Measurements from ENCODE around the gene LMNA. TPM values are rescaled to one million over a fixed set of nuclear protein-coding genes. Genes with fewer than 3 reads are reported as not detected.

Gene LMNA
- total RNA-seq, 1 experiment from 2014 or later: 112 TPM

DNA sequence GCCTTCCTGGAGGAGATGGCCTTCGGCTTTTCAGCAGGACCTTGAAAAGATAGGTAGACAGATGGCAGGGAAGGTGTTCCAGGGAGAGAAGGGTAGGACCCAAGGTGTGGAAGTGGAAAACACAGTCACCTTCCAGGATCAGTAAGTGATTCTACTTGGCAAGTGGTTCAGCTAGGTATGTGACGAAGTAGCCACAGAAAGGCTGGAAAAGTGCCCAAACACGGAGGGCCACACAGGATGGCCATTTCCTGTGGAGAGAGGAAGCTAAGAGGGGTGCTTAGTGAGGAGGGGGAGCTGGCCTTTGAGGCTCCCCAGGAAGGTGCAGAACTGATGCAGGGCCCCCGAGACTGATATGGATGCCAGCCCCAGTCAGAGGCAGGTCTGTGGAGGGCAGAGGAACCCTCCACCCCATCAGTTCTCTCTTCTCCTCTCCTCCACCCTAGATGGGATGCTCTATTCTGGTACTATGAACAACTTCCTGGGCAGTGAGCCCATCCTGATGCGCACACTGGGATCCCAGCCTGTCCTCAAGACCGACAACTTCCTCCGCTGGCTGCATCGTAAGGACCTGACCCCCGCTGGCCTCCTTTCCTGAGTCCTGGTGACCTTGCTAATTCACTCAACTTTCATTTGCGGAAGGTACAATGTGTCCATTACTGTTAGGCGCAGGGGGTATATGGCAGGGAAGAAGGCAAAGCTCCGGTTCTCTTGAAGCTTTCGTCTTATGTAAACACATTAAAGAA, 45.7 kb downstream of the LMNA start:
- BruUV-seq (replicated peaks): no TSS peak
- H3K36me3 ChIP-seq (ENCODE audit: control insufficient read depth, insufficient read depth, low read length): no peaks in the 10 kb centered on the region
- Mint-ChIP-seq H3K4me1 (ENCODE audit: low read depth, unreplicated experiment) (no peaks in the 10 kb centered on the region), H3K36me3 (ENCODE audit: insufficient read depth, unreplicated experiment) (no peaks in the 10 kb centered on the region), H3K9me3 (ENCODE audit: unreplicated experiment) (peaks cover under 1% of the 10 kb centered on the region), H3K27ac (ENCODE audit: unreplicated experiment) (no peak overlapping the region), H3K27me3 (ENCODE audit: insufficient read depth, unreplicated experiment) (no peaks in the 10 kb centered on the region), H3K4me3 (ENCODE audit: unreplicated experiment) (no peak overlapping the region)
- no peak overlapping the region for H3K4me3 ChIP-seq (ENCODE audit: low read depth, low read length)
- intact Hi-C loops (cut with micrococcal nuclease; ENCODE audit: unreplicated experiment): no loop called here
- DNase-seq: no peak
- TF ChIP-seq, protein P1, sequence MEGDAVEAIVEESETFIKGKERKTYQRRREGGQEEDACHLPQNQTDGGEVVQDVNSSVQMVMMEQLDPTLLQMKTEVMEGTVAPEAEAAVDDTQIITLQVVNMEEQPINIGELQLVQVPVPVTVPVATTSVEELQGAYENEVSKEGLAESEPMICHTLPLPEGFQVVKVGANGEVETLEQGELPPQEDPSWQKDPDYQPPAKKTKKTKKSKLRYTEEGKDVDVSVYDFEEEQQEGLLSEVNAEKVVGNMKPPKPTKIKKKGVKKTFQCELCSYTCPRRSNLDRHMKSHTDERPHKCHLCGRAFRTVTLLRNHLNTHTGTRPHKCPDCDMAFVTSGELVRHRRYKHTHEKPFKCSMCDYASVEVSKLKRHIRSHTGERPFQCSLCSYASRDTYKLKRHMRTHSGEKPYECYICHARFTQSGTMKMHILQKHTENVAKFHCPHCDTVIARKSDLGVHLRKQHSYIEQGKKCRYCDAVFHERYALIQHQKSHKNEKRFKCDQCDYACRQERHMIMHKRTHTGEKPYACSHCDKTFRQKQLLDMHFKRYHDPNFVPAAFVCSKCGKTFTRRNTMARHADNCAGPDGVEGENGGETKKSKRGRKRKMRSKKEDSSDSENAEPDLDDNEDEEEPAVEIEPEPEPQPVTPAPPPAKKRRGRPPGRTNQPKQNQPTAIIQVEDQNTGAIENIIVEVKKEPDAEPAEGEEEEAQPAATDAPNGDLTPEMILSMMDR (IDR thresholded peaks at IDR 0.05; ENCODE audit: insufficient read depth in 1 of 2, low read depth in 1 of 2, low read length in 1 of 2, severe bottlenecking in 1 of 2, unreplicated experiment in 1 of 2): no peak
- no peaks in the 10 kb centered on the region for H3K27me3 ChIP-seq (replicated peaks; ENCODE audit: control insufficient read depth, insufficient read depth, low read length)
- ChIA-PET CTCF (interaction anchor here (0.6 kb wide), 1 partner anchor 24 kb away, joined by 3 read pairs; no protein-coding TSS in a partner anchor), POLR2A (no interaction called here)
- H3K9me3 ChIP-seq: no peaks in the 10 kb centered on the region
- H3K4me1 ChIP-seq: no peaks in the 10 kb centered on the region

GRCh38 chr1:156160743-156161171, 46.2 kb downstream of the LMNA start:
- H3K4me3 ChIP-seq (ENCODE audit: low read depth, low read length): no peak overlapping the region
- DNase-seq: no peak
- H3K4me1 ChIP-seq: no peaks in the 10 kb centered on the region
- no peaks in the 10 kb centered on the region for H3K27me3 ChIP-seq (replicated peaks; ENCODE audit: control insufficient read depth, insufficient read depth, low read length)
- Mint-ChIP-seq H3K27ac (ENCODE audit: unreplicated experiment) (no peak overlapping the region), H3K4me1 (ENCODE audit: low read depth, unreplicated experiment) (no peaks in the 10 kb centered on the region), H3K9me3 (ENCODE audit: unreplicated experiment) (peaks cover 6% of the 10 kb centered on the region), H3K4me3 (ENCODE audit: unreplicated experiment) (no peak overlapping the region), H3K36me3 (ENCODE audit: insufficient read depth, unreplicated experiment) (no peaks in the 10 kb centered on the region), H3K27me3 (ENCODE audit: insufficient read depth, unreplicated experiment) (no peaks in the 10 kb centered on the region)
- peaks cover 2% of the 10 kb centered on the region; the same call in 1 of the 2 replicates for H3K9me3 ChIP-seq
- BruUV-seq (replicated peaks): no TSS peak
- ChIA-PET CTCF (no interaction called here), POLR2A (no interaction called here)
- TF ChIP-seq, protein P1 (IDR thresholded peaks at IDR 0.05; ENCODE audit: insufficient read depth in 1 of 2, low read depth in 1 of 2, low read length in 1 of 2, severe bottlenecking in 1 of 2, unreplicated experiment in 1 of 2): no peak
- H3K36me3 ChIP-seq (ENCODE audit: control insufficient read depth, insufficient read depth, low read length): no peaks in the 10 kb centered on the region
- intact Hi-C loops (cut with micrococcal nuclease; ENCODE audit: unreplicated experiment): no loop called here

DNA sequence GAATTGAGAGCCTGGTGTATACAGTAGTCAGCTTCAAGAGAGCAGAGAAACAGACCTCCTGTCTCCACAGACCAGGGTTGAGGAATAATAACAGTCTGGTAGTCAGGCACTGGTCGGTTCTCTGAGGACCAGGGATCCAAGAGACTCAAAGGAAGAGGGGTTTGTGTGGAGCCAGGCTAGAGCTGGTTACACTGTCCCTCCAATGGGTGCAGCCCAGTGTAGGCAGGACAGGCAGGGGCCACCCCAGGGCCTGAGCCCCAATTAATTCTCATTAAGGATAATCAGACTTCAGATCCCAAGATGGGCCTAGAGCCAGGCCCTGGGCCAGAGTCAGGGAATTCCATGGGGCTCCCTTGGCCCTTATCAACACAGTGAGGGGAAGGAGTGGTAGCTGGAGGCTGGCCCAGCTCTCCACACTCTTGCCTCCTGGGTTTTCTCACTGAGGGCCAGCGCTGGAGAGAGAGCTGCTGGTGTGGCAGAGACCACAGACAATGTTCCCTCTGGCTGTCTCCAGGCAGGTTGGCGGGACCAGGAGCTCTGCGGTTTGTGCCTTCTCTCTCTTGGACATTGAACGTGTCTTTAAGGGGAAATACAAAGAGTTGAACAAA, 48.0 kb downstream of the LMNA start:
- H3K4me1 ChIP-seq: no peaks in the 10 kb centered on the region
- H3K36me3 ChIP-seq (ENCODE audit: control insufficient read depth, insufficient read depth, low read length): no peaks in the 10 kb centered on the region
- no peaks in the 10 kb centered on the region for H3K36me3 Mint-ChIP-seq (ENCODE audit: insufficient read depth, unreplicated experiment)
- H3K4me3 ChIP-seq (ENCODE audit: low read depth, low read length): no peak overlapping the region
- no peaks in the 10 kb centered on the region for H3K27me3 Mint-ChIP-seq (ENCODE audit: insufficient read depth, unreplicated experiment)
- no peak for DNase-seq
- no TSS peak for BruUV-seq (replicated peaks)
- H3K9me3 Mint-ChIP-seq (ENCODE audit: unreplicated experiment): peaks cover 6% of the 10 kb centered on the region
- peaks cover 2% of the 10 kb centered on the region; the same call in 1 of the 2 replicates for H3K9me3 ChIP-seq
- ChIA-PET POLR2A (interaction anchor here (0.6 to 0.9 kb wide), 2 partner anchors 50 to 227 kb away, joined by 3 to 12 read pairs; partner anchors contain the start of gene PMF1), CTCF (interaction anchor here (0.5 kb wide), 1 partner anchor 67 kb away, joined by 3 read pairs; no protein-coding TSS in a partner anchor)
- no peak overlapping the region for H3K27ac Mint-ChIP-seq (ENCODE audit: unreplicated experiment)
- intact Hi-C loops (cut with micrococcal nuclease; ENCODE audit: unreplicated experiment): no loop called here
- H3K27me3 ChIP-seq (replicated peaks; ENCODE audit: control insufficient read depth, insufficient read depth, low read length): no peaks in the 10 kb centered on the region
- TF ChIP-seq, protein P1 (IDR thresholded peaks at IDR 0.05; ENCODE audit: insufficient read depth in 1 of 2, low read depth in 1 of 2, low read length in 1 of 2, severe bottlenecking in 1 of 2, unreplicated experiment in 1 of 2): no peak
- H3K4me1 Mint-ChIP-seq (ENCODE audit: low read depth, unreplicated experiment): no peaks in the 10 kb centered on the region
- H3K4me3 Mint-ChIP-seq (ENCODE audit: unreplicated experiment): no peak overlapping the region
